ENCODE results near the gene NF1.

The NF1 gene

DNA sequence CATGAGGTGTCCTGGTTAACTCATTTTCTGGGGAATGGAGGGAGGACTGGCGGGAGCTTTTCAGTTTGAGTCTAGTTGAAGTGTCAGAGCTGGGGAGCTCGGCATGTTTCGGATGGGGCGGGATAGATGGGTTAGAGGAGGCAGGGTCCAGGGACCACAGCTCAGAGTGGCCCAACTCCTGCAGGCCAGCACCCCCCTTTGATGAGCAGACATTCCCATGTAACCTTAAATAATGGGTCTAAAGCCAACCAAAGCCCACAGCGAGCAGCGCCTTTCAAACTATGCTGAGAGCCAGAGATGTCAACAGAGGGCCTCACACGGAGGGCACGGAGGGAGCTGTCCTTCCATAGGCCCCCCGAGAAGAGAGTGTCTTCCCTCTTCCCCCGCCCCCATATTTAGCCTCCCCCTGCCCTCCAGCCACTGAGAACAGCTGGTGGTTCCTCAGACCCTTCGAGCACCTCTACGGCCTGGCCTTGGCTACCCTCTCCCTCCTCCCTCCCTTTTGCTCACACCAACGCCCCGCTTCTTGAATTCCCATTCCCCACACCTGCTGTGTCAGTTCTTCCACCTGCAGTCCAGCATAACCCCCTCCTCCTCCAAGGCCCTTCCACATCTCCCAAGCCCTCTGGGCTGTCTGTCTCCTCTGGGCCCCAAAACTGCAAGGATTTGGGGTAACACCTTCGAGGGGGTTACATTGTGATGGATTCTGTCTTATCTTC, 318.5 kb downstream of the NF1 start:
- DNase-seq, result no peak

DNA sequence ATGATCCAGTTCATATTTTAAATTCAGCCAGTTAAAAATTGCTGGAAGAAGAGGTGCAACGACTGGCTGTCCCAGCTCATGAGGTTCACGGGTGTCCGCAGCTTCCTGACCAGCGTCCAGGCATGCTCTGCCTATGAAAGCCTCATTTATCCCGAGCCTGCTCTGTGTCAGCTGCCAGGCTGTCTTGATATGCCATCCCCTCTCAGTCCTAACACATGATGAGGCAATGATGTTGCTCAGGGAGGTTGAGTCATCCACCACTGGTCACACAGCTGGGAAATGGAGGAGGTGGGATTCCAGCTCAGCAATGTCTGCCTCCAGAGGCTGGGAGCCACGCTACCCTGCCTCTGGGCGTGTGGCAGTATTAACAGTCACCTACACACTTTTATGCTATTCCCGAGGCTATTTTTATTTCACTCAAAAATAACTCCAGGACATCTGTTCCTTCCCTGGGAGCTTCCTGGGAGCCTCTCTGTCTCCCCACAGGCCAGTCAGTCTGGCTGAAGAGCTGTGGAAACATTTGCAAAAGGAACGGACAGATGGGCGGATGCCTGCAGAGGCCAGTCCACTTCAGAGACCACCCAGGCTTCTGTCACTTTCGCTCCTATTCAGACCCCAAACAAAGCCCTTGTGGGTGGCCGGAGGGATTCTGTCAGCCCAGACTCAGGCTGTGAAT, 319.2 kb downstream of the NF1 start:
- DNase-seq, result peak; percentile 51

- no peak for DNase-seq
Observed at GRCh38 chr17:31414550-31414918, 319.8 kb downstream of the NF1 start.

DNA sequence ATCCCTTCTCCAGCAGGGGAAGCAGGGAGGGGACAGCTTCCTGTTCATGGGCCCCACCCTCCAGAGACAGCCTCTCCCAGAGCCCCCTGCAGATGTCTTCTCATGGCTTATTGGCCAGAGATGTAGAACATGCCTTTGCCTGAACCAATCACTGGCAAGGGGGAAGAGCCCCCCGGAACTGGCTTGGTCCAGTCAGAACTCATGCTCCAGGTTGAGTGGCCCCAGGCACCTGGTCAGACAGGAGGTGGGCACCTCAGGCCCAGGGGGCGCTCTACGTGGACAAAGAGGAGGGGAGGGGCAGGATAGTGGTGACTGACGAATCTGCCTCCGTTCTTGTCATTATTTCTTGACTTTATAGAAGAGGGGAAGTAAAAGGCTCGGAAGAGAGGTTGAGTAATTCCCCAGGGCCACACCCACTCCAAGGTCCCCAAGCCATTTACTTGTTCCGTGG, 320.3 kb downstream of the NF1 start:
- no peak for DNase-seq

GRCh38 chr17:31415640-31416502, 321.1 kb downstream of the NF1 start:
- DNase-seq, result no peak

DNA sequence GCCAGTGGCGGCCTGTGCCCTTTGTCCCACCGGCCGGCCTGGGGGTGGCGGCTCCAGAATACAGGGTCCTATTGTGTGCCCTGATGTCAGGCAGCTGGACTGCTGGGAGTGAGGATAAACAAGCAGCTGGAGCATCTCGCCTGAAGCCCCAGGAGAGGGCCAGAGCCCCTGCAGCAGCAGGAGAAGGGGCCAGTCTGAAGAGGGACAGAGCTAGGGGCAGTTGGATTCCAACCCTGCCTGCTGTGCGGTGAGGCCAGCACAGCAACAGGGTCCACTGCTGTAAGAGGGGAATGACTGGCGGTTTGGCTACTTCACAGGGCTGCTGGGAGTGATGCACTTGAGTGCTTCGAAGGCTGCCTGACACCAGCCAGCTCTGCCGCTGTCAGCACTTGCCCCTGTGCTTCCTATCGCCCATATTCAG, 321.7 kb downstream of the NF1 start:
- DNase-seq, result no peak

DNA sequence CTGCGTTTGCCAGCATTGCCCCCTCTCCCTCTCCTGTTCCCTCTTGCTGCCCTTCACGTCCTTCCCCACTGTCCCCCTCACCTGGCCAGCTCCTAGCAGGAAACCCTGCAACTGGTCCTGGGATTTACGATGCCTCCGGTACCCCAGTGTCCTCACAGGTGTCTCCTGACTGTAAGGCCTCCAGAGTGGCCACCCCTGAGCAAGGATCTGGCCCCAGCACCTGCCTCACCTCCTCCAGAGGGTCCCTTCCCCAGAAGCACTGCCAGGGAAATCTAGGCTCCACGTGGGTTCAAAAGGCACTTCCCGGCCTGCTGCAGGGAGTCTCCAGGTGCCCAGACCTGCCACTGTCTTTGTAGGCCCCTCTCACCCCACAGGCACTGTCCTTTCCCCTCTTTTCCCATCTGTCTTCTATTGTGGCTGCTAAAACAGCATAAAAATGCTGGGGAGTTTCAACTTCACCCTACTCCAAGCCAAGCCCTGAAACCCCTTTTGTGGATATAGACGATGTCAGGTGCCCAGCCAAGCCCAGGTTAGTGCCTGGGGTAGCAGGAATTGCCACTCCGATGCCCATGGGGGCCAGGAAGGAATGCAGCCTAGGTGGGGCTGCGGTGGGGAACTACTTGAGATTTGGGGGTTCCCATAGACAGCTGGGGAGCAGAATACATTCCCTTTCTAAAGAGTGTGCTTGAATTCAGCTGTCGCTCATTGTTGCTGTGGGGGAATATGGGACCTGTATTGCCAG, 322.4 kb downstream of the NF1 start:
- no peak for DNase-seq

DNA sequence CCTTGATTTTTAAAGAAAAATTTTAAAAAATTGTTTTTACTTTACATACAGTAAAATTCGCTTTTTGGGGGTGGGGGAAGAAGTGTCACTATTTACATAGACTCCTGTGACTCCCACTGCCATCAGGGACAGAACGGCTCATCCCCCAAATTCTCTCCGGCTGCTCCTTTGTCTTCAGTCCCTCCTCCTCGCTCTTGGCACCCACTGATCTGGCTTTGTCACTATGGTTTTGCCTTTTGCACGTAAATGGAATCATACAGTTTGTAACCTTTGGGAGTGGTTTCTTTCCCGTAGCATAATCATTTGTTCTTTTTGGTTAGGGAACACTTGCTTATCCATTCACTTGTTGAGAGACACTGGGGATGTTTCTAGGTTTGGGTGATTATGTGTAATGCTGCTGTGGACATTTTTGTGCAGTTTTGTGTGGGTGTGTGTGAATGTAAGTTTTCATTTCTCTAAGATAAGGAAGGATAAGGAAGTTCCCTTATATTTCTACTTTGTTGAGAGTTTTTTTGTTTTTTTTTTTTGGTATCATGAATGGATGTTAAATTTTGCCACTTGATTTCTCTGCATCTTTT, 324.1 kb downstream of the NF1 start:
- DNase-seq, result no peak

- DNase-seq, result no peak
Observed at GRCh38 chr17:31422443-31422842, 327.7 kb downstream of the NF1 start.

DNA sequence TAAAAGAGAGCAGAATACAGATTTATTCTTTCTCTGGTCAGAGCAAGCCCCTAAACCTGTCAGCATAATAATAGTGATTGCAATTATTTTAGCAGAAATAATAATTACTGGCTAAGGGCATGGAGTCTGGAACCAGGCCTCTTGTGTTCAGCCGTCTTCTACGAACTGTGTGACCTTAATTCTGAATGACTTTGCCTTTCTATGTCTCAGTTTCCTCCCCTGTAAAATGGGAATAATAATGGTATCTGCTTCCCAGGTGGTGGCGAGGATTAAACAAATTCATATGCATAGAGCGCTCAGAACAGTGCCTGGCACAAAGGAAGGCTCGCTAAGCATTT, 330.1 kb downstream of the NF1 start:
- DNase-seq, result no peak

DNA sequence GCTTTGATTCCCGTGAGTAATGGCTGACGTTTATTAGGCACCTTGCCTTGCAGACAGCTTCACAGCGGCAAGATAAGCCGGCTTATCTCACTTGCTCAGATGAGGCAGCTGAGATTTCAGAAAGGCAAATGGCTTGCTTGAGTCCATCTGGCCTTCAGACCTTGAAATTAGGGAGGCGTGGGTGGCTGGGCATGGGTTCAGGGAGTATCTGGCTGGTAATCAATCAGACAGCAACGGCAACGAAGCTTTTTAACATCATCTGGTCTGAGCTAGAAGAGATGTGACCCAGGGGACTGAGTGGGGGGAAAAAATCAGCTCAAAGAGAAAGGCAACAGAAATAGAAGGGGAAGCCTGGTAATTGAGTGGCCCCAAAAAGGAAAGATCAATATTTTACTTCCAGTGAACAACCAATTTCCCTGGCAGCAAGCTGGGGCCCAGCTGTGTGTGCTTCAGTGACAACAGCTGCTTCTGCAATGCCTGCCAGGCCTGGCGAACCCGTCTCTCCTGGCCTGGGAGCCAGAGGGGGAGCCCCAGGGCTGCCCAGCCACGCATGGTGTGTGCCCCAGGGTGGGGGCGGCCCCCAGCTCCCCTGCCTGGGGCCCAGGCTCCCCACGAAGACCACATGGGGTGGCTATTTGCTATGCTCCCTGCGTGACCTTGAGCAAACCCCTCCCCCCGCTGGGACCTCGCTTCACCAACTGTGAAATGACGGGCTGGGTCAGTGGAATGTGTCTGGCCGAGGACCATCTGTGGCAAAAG, 330.7 kb downstream of the NF1 start:
- no peak for DNase-seq
